ENCODE data around the gene EPS8L2.

The EPS8L2 gene

DNA sequence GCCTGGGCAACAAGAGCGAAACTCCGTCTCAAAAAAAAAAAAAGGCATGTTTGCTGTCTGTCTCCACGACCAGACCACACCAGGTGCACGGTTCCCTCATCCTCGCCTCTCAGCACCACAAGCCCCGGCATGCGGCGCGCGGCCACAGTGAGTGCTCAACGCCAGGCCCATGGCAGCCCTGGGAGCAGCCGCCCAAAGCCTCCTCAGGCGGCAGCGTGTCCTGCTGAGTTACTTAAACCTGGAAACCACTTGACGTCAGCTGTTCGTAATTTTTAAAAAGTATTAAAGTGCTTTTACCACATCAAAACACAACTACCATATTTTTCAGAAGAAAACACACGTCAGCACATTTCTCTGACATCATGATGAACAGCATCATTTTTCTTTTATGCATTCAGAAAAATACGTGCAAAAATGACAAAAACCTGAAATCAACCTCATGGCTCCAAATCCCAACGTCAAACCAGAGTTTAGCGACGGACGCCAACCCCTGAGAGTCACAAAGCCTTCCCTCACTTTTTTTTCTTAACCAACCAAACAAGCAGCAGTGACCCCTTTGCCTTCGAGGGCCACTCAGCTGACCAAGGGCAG, 13.1 kb upstream of the EPS8L2 start:
- ATAC-seq (replicated peaks; ENCODE audit: extremely low read depth, poor library complexity, severe bottlenecking), result no peak

DNA sequence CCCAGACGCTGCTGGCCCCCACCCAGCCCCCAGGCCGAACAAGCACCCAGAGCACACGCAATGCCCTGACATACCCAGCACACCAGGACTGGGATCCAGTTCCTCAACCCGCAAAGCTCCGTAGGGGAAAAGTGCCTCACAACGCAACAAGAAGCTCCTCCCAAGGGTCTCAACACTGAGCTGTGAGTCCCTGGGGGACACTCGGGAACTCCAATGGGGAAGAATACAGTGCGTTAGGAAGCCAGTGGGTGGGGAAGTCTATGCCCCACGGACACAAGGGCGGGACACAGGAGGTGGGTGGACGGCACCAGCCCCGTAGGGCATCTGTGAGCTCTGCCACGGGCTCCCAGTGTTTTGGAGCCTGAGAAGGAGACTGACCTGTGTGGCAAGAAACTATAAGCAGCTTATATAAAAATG, 12.6 kb upstream of the EPS8L2 start:
- Mint-ChIP-seq H3K36me3 (ENCODE audit: insufficient read depth) (peaks cover 21% of the 10 kb centered on the region), H3K4me1 (peaks cover 29% of the 10 kb centered on the region), H3K4me3 (peak overlapping the region; percentile 75), H3K27ac (ENCODE audit: low read depth) (peak overlapping the region; percentile 91), H3K9me3 (no peaks in the 10 kb centered on the region), H3K27me3 (no peaks in the 10 kb centered on the region)
- ATAC-seq (replicated peaks; ENCODE audit: extremely low read depth, poor library complexity, severe bottlenecking) (no peak), DNase-seq (ENCODE audit: low spot score in 2 of 2) (no peak)

More for the DNA sequence above, 13.1 kb upstream of the EPS8L2 start:
- DNase-seq (ENCODE audit: low spot score in 2 of 2), result peak in 1 of 2 donors; percentile 54
- no peaks in the 10 kb centered on the region for H3K9me3 Mint-ChIP-seq
- no peaks in the 10 kb centered on the region for H3K27me3 Mint-ChIP-seq
- peak overlapping the region; percentile 75 for H3K4me3 Mint-ChIP-seq
- peak overlapping the region; percentile 91 for H3K27ac Mint-ChIP-seq (ENCODE audit: low read depth)
- H3K4me1 Mint-ChIP-seq, result peaks cover 29% of the 10 kb centered on the region
- peaks cover 23% of the 10 kb centered on the region for H3K36me3 Mint-ChIP-seq (ENCODE audit: insufficient read depth)

DNA sequence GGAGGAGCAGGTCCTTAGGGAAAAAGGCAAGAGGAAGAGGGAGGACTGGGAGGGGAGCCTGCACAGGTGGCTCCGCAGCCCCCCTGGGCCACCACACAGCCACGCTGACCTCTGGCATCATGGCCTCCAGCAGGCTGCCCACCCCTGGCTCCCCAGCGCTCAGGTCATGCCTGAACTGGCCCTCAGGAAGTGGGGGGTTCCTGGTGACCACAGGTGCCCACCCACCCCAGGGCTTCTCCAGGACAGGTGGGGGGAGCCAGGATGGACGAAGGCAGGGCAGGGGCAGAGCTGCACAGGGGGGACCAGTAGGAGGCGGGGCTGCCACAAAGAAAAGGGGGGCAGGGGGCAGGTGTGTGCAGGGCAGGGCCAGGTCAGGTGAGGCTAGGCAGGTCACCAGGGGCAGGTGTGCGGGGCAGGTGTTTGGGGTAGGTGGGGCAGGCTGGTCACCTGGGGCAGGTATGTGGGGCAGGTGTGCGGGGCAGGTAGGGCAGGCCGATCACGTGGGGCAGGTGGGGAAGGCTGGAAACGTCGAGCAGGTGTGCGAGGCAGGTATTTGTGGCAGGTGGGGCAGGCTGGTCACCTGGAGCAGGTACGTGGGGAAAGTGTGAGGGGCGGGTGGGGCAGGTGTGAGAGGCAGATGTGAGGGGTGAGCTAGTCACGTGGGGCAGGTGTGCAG, 12.0 kb upstream of the EPS8L2 start:
- no peaks in the 10 kb centered on the region for H3K27me3 Mint-ChIP-seq
- no peaks in the 10 kb centered on the region for H3K9me3 Mint-ChIP-seq
- ATAC-seq (replicated peaks; ENCODE audit: extremely low read depth, poor library complexity, severe bottlenecking) (no peak), DNase-seq (ENCODE audit: low spot score in 2 of 2) (no peak)
- peaks cover 19% of the 10 kb centered on the region for H3K36me3 Mint-ChIP-seq (ENCODE audit: insufficient read depth)
- peaks cover 29% of the 10 kb centered on the region for H3K4me1 Mint-ChIP-seq
- peak overlapping the region; percentile 75 for H3K4me3 Mint-ChIP-seq
- peak overlapping the region; percentile 91 for H3K27ac Mint-ChIP-seq (ENCODE audit: low read depth)

DNA sequence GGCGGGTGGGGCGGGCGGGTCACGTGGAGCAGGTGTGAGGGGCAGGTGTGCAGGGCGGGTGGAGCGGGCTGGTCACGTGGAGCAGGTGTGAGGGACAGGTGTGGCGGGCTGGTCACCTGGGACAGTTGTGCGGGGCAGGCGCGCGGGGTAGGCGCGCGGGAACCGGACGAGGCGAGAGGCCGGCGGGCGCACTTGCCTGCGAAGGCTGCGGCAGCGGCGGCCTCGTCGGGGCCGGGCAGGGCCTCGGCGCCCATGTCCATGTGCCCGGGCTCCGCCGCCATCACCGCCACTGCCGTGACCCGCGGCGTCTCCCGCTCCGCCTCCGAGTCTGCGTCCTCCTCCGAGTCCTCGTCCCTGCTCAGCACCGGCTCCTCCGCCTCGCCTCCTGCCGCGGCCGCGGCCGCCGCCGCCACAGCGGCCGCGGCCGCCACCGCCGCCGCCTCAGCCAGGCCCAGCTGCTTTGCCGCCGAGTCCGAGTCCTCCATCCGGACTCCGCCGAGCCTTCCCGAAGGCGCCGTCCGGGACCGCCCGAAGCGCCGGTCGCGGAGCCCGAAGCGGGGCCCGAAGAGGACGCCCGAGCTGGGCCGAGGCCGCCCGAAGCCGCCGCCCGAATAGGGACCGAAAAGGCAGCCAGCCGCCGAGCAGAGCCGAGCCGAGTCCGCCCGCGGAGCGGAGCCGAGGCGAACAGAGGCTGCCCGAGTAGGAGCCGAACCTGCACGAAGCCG, 11.3 kb upstream of the EPS8L2 start, which contains the start of gene DEAF1:
Gene DEAF1, minus strand, starts transcription at position 660 of the 725 bp plus-strand sequence. Its CDS starts 175 bp downstream, at position 485.
- DNase-seq (ENCODE audit: low spot score in 2 of 2), result peak in 1 of 2 donors; percentile 99
- peak within 1 kb of the TSS; percentile 87 for H3K27ac Mint-ChIP-seq (ENCODE audit: low read depth)
- H3K36me3 Mint-ChIP-seq (ENCODE audit: insufficient read depth), result peaks cover 13% of the 10 kb centered on the region

DNA sequence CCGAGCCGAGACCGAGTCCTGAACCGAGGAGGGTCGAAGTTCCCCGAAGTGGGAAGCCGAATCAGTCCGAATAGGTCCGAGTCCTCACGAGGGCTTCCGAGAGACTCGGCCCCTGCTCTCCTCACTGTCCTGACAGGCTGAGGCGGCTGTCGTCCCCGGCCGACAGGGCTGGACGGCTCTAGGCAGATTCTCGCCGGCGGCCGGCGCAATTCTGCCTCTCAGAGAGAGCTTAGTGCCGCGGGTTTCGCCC, 10.8 kb upstream of the EPS8L2 start:
- Mint-ChIP-seq H3K27me3 (no peaks in the 10 kb centered on the region), H3K9me3 (no peaks in the 10 kb centered on the region), H3K4me3 (peak overlapping the region; percentile 83), H3K27ac (ENCODE audit: low read depth) (peak overlapping the region; percentile 87), H3K36me3 (ENCODE audit: insufficient read depth) (peaks cover 13% of the 10 kb centered on the region), H3K4me1 (peaks cover 29% of the 10 kb centered on the region)
- ATAC-seq (replicated peaks; ENCODE audit: extremely low read depth, poor library complexity, severe bottlenecking) (no peak), DNase-seq (ENCODE audit: low spot score in 2 of 2) (peak in 1 of 2 donors; percentile 98)

More for the DNA sequence above, 11.3 kb upstream of the EPS8L2 start, which contains the start of gene DEAF1:
- peak; percentile 80 for ATAC-seq (replicated peaks; ENCODE audit: extremely low read depth, poor library complexity, severe bottlenecking)
- peak within 1 kb of the TSS; percentile 83 for H3K4me3 Mint-ChIP-seq
- H3K9me3 Mint-ChIP-seq, result no peaks in the 10 kb centered on the region
- H3K27me3 Mint-ChIP-seq, result no peaks in the 10 kb centered on the region
- peaks cover 29% of the 10 kb centered on the region for H3K4me1 Mint-ChIP-seq

DNA sequence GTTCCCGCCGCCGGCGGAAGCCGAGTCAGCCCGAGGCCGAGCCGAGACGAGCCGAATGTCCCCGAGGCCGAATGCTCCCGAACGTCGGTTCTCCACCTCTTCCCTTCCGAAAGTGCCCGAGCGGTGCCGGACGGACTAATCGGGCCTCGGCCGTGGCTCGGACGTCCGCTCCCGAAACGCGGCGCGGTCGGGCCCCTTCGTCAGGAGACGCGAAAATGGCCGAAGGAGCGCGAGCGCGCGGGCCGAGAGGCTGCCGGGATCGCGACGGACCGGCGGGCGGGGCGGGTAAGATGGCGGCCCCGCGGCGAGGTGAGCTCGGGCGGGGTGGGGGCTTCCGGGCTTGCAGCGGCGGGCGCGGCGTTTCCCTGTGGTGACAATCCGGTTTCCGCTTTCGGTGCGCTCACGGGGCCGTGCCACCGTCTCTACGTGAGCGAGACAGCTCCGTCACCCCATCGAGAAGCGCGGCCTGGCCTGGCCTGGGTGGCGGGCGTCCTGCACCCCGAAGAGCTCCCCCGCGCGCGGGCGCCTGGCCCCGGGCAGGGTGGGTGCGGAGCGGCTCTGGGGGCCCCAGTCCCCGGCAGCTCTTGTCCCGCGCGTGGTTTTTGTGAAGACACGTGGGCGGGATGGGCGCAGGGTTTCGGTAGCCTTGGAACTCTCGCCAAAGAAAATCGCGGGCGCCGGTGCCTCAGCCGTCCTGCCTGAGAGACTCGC, 10.3 kb upstream of the EPS8L2 start, which contains the start of gene TMEM80:
Gene TMEM80, plus strand, starts transcription at position 279 of the 711 bp plus-strand sequence. Its CDS starts 12 bp downstream, at position 291.
- peak; percentile 69 for ATAC-seq (replicated peaks; ENCODE audit: extremely low read depth, poor library complexity, severe bottlenecking)
- H3K27me3 Mint-ChIP-seq, result no peaks in the 10 kb centered on the region
- peak within 1 kb of the TSS; percentile 87 for H3K27ac Mint-ChIP-seq (ENCODE audit: low read depth)
- peak within 1 kb of the TSS; percentile 83 for H3K4me3 Mint-ChIP-seq
- H3K4me1 Mint-ChIP-seq, result peaks cover 29% of the 10 kb centered on the region
- DNase-seq (ENCODE audit: low spot score in 2 of 2), result peak; percentile 95 to 98
- peaks cover 9% of the 10 kb centered on the region for H3K36me3 Mint-ChIP-seq (ENCODE audit: insufficient read depth)
- no peaks in the 10 kb centered on the region for H3K9me3 Mint-ChIP-seq

DNA sequence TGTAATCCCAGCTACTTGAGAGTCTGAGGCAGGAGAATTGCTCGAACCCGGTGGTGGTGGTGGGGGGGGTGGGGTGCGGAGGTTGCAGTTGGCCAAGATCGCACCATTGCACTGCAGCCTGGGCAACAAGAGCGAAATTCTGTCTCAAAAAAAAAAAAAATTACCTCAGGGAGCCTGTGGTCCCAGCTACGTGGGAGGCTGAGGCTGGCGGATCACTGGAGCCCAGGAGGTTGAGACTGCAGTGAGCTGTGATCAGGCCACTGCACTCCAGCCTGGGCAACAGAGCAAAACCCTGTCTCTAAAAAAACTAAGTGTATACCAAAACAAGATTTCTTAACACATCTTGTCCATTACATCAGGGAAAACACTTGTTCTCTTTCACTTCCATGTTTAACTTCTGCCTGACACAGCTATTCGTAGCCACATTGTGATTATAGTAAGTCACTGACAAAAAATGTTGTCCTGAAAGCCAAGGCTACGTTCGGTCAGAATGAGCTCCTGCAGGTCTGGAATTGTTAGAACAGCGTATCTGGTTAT, 9.0 kb upstream of the EPS8L2 start:
- peaks cover 10% of the 10 kb centered on the region for H3K36me3 Mint-ChIP-seq (ENCODE audit: insufficient read depth)
- peaks cover 20% of the 10 kb centered on the region for H3K4me1 Mint-ChIP-seq
- no peaks in the 10 kb centered on the region for H3K9me3 Mint-ChIP-seq
- H3K27ac Mint-ChIP-seq (ENCODE audit: low read depth), result peak overlapping the region; percentile 87
- no peaks in the 10 kb centered on the region for H3K27me3 Mint-ChIP-seq
- peak overlapping the region; percentile 83 for H3K4me3 Mint-ChIP-seq
- ATAC-seq (replicated peaks; ENCODE audit: extremely low read depth, poor library complexity, severe bottlenecking), result no peak
- no peak for DNase-seq (ENCODE audit: low spot score in 2 of 2)

DNA sequence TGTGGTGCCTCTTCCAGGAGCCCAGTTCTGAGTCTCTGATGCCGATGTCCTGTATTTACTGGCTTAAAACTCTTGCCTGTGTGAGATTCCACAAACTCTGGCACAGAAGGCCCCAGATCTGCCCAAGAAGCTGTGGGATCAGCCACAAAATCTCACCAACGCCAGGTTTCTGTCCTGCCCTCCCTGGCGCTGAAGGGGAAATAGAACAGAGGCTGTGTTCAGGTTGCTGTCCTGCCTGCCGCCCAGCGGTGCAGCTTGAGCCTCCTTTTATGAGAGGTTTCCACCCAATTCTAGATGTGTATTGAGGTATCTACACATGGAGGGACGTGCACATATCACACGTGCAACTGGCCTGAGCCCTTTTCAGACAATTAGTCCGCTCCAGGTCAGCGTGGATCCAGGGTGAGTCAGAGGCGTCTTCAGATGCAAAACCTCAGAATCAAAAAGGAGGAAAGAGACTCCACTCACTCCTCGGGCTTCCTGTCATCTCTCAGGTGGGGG, 8.2 kb upstream of the EPS8L2 start:
- Mint-ChIP-seq H3K27ac (ENCODE audit: low read depth) (no peak overlapping the region), H3K36me3 (ENCODE audit: insufficient read depth) (peaks cover 10% of the 10 kb centered on the region), H3K4me3 (peak overlapping the region; percentile 60), H3K27me3 (no peaks in the 10 kb centered on the region), H3K9me3 (no peaks in the 10 kb centered on the region), H3K4me1 (peaks cover 15% of the 10 kb centered on the region)
- ATAC-seq (replicated peaks; ENCODE audit: extremely low read depth, poor library complexity, severe bottlenecking) (no peak), DNase-seq (ENCODE audit: low spot score in 2 of 2) (no peak)

DNA sequence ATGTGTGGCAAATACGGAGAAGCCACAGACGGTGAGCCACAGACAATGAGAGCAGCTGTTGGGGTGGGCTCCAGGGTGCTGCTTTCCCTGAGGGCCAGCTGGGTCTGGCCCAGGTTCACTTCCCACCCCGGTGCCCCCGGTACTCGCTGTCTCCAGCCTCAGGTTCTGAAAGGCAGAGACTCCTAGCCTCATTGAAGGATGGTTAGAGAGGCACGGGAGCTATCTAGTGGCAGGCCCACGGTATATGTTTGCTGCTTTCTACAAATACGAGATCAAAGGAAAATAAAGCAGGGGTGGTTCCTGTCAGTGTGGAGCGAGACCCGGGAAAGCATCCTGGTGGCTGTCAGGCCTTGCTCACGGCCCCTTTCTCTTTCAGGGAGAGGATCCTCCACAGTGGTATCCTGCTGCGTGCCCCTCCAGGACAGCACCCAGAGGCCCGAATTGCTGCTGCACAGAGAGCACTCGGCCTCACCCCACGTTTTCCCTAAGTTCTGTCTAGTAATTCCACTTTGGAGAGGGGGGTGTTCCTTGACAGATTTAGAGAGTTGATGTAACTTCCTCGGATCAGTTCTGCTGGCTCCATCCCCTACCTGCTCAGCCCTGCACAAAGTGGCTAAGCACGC, 7.4 kb upstream of the EPS8L2 start:
- peaks cover 6% of the 10 kb centered on the region for H3K36me3 Mint-ChIP-seq (ENCODE audit: insufficient read depth)
- no peaks in the 10 kb centered on the region for H3K9me3 Mint-ChIP-seq
- no peaks in the 10 kb centered on the region for H3K27me3 Mint-ChIP-seq
- H3K4me1 Mint-ChIP-seq, result peaks cover 8% of the 10 kb centered on the region
- no peak overlapping the region for H3K4me3 Mint-ChIP-seq
- ATAC-seq (replicated peaks; ENCODE audit: extremely low read depth, poor library complexity, severe bottlenecking) (no peak), DNase-seq (ENCODE audit: low spot score in 2 of 2) (no peak)
- H3K27ac Mint-ChIP-seq (ENCODE audit: low read depth), result no peak overlapping the region

DNA sequence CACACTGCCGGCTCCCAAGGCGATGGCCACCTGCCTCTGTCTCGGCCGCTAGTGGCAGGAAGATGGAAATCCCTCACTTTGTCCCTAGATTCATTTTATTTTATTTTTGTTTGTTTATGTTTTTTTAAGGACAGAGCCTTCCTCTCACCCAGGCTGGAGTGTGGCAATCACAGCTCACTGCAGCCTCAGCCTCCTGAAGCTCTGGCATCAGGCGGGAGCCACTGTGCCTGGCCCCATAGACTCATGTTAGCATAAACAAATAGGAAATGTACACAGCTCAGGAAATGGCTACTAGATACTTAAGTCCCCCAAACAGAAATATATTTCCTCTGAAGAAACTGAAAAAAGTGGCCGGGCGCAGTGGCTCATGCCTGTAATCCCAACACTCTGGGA, 6.9 kb upstream of the EPS8L2 start:
- no peaks in the 10 kb centered on the region for H3K9me3 Mint-ChIP-seq
- H3K27ac Mint-ChIP-seq (ENCODE audit: low read depth), result no peak overlapping the region
- DNase-seq (ENCODE audit: low spot score in 2 of 2) (no peak), ATAC-seq (replicated peaks; ENCODE audit: extremely low read depth, poor library complexity, severe bottlenecking) (no peak)
- peaks cover 5% of the 10 kb centered on the region for H3K4me1 Mint-ChIP-seq
- H3K4me3 Mint-ChIP-seq, result no peak overlapping the region
- H3K27me3 Mint-ChIP-seq, result no peaks in the 10 kb centered on the region
- peaks cover 5% of the 10 kb centered on the region for H3K36me3 Mint-ChIP-seq (ENCODE audit: insufficient read depth)

DNA sequence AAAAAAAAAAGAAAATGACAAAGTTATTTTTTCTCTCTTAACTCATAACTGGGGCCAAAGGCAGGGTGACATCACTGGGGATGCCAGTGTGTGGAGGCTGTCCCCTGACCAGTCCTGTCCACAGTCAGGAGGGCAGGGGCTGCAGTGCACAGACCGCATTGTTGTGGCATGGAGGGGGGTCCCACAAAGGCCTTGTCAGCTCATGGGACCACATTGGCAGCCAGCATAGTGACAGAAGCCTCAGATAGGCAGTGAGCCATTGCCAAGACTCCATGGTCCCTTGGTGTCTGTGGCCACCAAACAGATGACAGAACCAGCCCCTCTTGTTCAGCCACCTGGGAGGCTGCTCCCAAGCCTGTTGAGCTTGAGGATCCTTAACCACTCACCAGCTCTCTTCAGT, 6.3 kb upstream of the EPS8L2 start:
- no peak overlapping the region for H3K4me3 Mint-ChIP-seq
- no peak for DNase-seq (ENCODE audit: low spot score in 2 of 2)
- H3K27ac Mint-ChIP-seq (ENCODE audit: low read depth), result no peak overlapping the region
- H3K4me1 Mint-ChIP-seq, result peaks cover 5% of the 10 kb centered on the region
- ATAC-seq (replicated peaks; ENCODE audit: extremely low read depth, poor library complexity, severe bottlenecking), result no peak
- H3K36me3 Mint-ChIP-seq (ENCODE audit: insufficient read depth), result peaks cover 5% of the 10 kb centered on the region
- no peaks in the 10 kb centered on the region for H3K9me3 Mint-ChIP-seq
- H3K27me3 Mint-ChIP-seq, result no peaks in the 10 kb centered on the region

All from central memory CD8-positive, alpha-beta T cell (primary cell).